Neural cell (in vitro differentiated cells): Measurements from ENCODE around the gene APH1B. TPM values are rescaled to one million over a fixed set of nuclear protein-coding genes. Genes with fewer than 3 reads are reported as not detected.

Experiments
- H2AFZ ChIP-seq: fragments of 200-600, 300-800 bp; sonication (generic), shearing (Covaris generic); 2 replicates; pipeline ENCODE4 v1.6.0; 2014; ENCODE audit warnings: low read depth, mild to moderate bottlenecking, antibody characterized with exemption, low read length, moderate library complexity
- H3F3A ChIP-seq: fragments of 200-600 bp; shearing (Covaris generic); 2 replicates; pipeline ENCODE4 v1.6.1; 2016; ENCODE audit warnings: mild to moderate bottlenecking, moderate library complexity, mixed read lengths, antibody characterized with exemption, low read length; ENCODE audit not compliant: insufficient read depth, poor library complexity, severe bottlenecking
- H3K27ac ChIP-seq: fragments of 200-600, 300-800 bp; sonication (generic), shearing (Covaris generic); 2 replicates; pipeline ENCODE4 v1.5.1; 2014; ENCODE audit warnings: mild to moderate bottlenecking, low read length, moderate library complexity
- H3K27me3 ChIP-seq: fragments of 300-800, 200-600 bp; sonication (generic), shearing (Covaris generic); 2 replicates; pipeline ENCODE4 v1.6.0; 2014; ENCODE audit warnings: mild to moderate bottlenecking, low read depth, low read length, moderate library complexity; ENCODE audit not compliant: insufficient read depth
- H3K36me3 ChIP-seq: fragments of 300-800, 200-600 bp; sonication (generic), shearing (Covaris generic); 2 replicates; pipeline ENCODE4 v1.5.1; 2014; ENCODE audit warnings: mild to moderate bottlenecking, antibody characterized with exemption, low read length, moderate library complexity; ENCODE audit not compliant: insufficient read depth
- H3K4me2 ChIP-seq: fragments of 300-800, 200-600 bp; sonication (generic), shearing (Covaris generic); 2 replicates; pipeline ENCODE4 v1.6.0; 2014; ENCODE audit warnings: mild to moderate bottlenecking, low read length
- H3K4me3 ChIP-seq: fragments of 300-800, 200-600 bp; sonication (generic), shearing (Covaris generic); 2 replicates; pipeline ENCODE4 v1.5.1; 2014; ENCODE audit warnings: mild to moderate bottlenecking, low read length, moderate library complexity
- H3K79me2 ChIP-seq: fragments of 200-600 bp; shearing (Covaris generic); replicated peaks from 2 replicates; pipeline ENCODE4 v1.6.0; 2014; ENCODE audit warnings: mild to moderate bottlenecking, low read length, moderate library complexity; ENCODE audit not compliant: insufficient read depth
- H3K9ac ChIP-seq: fragments of 300-800, 200-600 bp; sonication (generic), shearing (Covaris generic); 2 replicates; pipeline ENCODE4 v1.6.1; 2016; ENCODE audit warnings: mild to moderate bottlenecking, low read length, mixed read lengths
- H3K9me2 ChIP-seq: fragments of 200-600 bp; shearing (Covaris generic); 2 replicates; pipeline ENCODE4 v1.6.1; 2016; ENCODE audit warnings: mild to moderate bottlenecking, low read length, mixed read lengths; ENCODE audit not compliant: insufficient read depth
- H3K9me3 ChIP-seq: fragments of 200-600, 300-800 bp; sonication (generic), shearing (Covaris generic); 2 replicates; pipeline ENCODE4 v1.6.1; 2016; ENCODE audit warnings: mild to moderate bottlenecking, mixed run types, low read length, moderate library complexity, mixed read lengths
- H4K20me1 ChIP-seq: fragments of 200-600 bp; shearing (Covaris generic); 2 replicates; pipeline ENCODE4 v1.6.1; 2016; ENCODE audit warnings: mild to moderate bottlenecking, mixed run types; ENCODE audit not compliant: insufficient read depth
- EP300 ChIP-seq: fragments of 450-650 bp; conservative IDR thresholded peaks from 2 replicates; pipeline ENCODE4 v1.6.1; 2014; ENCODE audit warnings: antibody characterized with exemption, mild to moderate bottlenecking, moderate library complexity; ENCODE audit not compliant: poor library complexity, severe bottlenecking
- EZH2 ChIP-seq: fragments of 200-600, 300-800 bp; shearing (Covaris generic), sonication (generic); IDR thresholded peaks from 2 replicates; pipeline ENCODE4 v1.6.1; 2014; ENCODE audit warnings: antibody characterized with exemption, low read length, borderline replicate concordance, mild to moderate bottlenecking; ENCODE audit not compliant: insufficient read depth, poor library complexity, severe bottlenecking
- MXI1 ChIP-seq: fragments of 450-650 bp; conservative IDR thresholded peaks from 2 replicates; pipeline ENCODE4 v1.6.1; 2014; ENCODE audit warnings: antibody characterized with exemption, mild to moderate bottlenecking; ENCODE audit not compliant: poor library complexity, severe bottlenecking
- POLR2AphosphoS5 ChIP-seq: IDR thresholded peaks from 2 replicates; pipeline ENCODE4 v1.6.1; 2012
- RAD21 ChIP-seq: fragments of 450-650 bp; conservative IDR thresholded peaks from 2 replicates; pipeline ENCODE4 v1.6.1; 2014; ENCODE audit warnings: antibody characterized with exemption, mild to moderate bottlenecking, moderate library complexity
- SMC3 ChIP-seq: fragments of 450-650 bp; conservative IDR thresholded peaks from 2 replicates; pipeline ENCODE4 v1.6.1; 2014; ENCODE audit warnings: antibody characterized with exemption, mild to moderate bottlenecking, moderate library complexity; ENCODE audit not compliant: poor library complexity
- TAF1 ChIP-seq: IDR thresholded peaks from 2 replicates; pipeline ENCODE4 v1.6.1; 2012; ENCODE audit warnings: low read depth
- polyA plus RNA-seq: library from polyadenylated mRNA; depleted of rRNA; stranded (reverse); fragments of >200 nt; gene quantifications from 2 replicates; pipeline ENCODE4 v1.2.3, GENCODE V29; 2014
- TF ChIP-seq, protein P1 (sequence below): fragments of 450-650 bp; IDR thresholded peaks from 2 replicates; pipeline ENCODE4 v1.5.1; 2014; ENCODE audit warnings: antibody characterized with exemption, mild to moderate bottlenecking, moderate library complexity; ENCODE audit not compliant: poor library complexity, severe bottlenecking
- TF ChIP-seq, protein P2 (sequence below): IDR thresholded peaks from 2 replicates; pipeline ENCODE4 v1.6.1; 2012; ENCODE audit warnings: borderline replicate concordance

APH1B gene
- polyA plus RNA-seq, 1 donor from 2014 or later, result 14.6 TPM

DNA sequence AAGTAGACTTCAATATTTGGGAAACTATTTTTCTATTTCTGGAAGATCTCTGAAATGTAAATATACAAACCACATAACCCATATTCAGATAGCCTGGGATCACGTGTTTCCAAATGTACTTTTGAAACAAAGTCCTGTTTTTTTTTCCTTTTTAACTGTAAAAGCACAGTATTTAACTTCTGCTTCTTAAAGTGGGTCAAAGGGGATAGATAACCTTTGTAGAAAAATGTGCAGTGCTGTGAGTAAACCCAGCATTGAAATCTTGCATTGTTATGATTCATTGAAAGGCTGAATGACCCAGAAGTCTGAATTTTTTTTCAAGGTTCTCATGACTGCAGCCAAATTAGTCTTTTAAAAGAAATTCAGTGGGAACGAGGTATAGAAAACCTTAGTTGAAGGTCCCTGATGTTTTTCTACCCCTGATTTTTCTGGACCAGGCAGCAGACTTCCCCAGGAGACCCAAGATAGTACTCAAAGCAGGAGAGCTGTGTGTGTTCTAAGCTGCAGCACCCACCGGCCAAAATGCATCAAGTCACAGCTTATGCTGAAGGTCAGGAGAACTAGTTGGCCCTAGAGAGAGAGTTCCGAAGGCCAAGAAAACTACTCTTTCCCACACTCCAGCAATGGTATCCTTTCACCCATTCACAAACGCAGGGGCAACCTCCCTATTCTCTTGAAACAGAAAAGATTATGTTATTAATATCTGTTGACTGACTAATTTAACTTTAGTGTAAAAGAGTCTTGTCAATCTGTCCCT, 43.6 kb upstream of the APH1B start:
- H3K79me2 ChIP-seq, result peaks cover 77% of the 10 kb centered on the region
- H3K4me2 ChIP-seq, result no peak overlapping the region
- H3K36me3 ChIP-seq, result no peaks in the 10 kb centered on the region
- no peaks in the 10 kb centered on the region for H3K27me3 ChIP-seq
- H3K9ac ChIP-seq, result no peak overlapping the region
- H3K9me2 ChIP-seq, result no peaks in the 10 kb centered on the region
- no peaks in the 10 kb centered on the region for H3F3A ChIP-seq
- no peak overlapping the region for H3K27ac ChIP-seq
- no peaks in the 10 kb centered on the region for H4K20me1 ChIP-seq
- no peaks in the 10 kb centered on the region for H3K9me3 ChIP-seq
- no peak for TF ChIP-seq EZH2
- no peak for TF ChIP-seq EP300
- TF ChIP-seq SMC3, result no peak
- TF ChIP-seq POLR2AphosphoS5, result no peak
- TF ChIP-seq TAF1, result no peak
- TF ChIP-seq MXI1, result no peak
- TF ChIP-seq, protein P1, sequence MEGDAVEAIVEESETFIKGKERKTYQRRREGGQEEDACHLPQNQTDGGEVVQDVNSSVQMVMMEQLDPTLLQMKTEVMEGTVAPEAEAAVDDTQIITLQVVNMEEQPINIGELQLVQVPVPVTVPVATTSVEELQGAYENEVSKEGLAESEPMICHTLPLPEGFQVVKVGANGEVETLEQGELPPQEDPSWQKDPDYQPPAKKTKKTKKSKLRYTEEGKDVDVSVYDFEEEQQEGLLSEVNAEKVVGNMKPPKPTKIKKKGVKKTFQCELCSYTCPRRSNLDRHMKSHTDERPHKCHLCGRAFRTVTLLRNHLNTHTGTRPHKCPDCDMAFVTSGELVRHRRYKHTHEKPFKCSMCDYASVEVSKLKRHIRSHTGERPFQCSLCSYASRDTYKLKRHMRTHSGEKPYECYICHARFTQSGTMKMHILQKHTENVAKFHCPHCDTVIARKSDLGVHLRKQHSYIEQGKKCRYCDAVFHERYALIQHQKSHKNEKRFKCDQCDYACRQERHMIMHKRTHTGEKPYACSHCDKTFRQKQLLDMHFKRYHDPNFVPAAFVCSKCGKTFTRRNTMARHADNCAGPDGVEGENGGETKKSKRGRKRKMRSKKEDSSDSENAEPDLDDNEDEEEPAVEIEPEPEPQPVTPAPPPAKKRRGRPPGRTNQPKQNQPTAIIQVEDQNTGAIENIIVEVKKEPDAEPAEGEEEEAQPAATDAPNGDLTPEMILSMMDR, result no peak
- no peak for TF ChIP-seq RAD21
- TF ChIP-seq, protein P2, sequence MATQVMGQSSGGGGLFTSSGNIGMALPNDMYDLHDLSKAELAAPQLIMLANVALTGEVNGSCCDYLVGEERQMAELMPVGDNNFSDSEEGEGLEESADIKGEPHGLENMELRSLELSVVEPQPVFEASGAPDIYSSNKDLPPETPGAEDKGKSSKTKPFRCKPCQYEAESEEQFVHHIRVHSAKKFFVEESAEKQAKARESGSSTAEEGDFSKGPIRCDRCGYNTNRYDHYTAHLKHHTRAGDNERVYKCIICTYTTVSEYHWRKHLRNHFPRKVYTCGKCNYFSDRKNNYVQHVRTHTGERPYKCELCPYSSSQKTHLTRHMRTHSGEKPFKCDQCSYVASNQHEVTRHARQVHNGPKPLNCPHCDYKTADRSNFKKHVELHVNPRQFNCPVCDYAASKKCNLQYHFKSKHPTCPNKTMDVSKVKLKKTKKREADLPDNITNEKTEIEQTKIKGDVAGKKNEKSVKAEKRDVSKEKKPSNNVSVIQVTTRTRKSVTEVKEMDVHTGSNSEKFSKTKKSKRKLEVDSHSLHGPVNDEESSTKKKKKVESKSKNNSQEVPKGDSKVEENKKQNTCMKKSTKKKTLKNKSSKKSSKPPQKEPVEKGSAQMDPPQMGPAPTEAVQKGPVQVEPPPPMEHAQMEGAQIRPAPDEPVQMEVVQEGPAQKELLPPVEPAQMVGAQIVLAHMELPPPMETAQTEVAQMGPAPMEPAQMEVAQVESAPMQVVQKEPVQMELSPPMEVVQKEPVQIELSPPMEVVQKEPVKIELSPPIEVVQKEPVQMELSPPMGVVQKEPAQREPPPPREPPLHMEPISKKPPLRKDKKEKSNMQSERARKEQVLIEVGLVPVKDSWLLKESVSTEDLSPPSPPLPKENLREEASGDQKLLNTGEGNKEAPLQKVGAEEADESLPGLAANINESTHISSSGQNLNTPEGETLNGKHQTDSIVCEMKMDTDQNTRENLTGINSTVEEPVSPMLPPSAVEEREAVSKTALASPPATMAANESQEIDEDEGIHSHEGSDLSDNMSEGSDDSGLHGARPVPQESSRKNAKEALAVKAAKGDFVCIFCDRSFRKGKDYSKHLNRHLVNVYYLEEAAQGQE, result no peak
- H3K4me3 ChIP-seq, result no peak overlapping the region
- H2AFZ ChIP-seq, result no peak overlapping the region

- Histone ChIP-seq H3K79me2 (peaks cover 80% of the 10 kb centered on the region), H3K36me3 (no peaks in the 10 kb centered on the region), H4K20me1 (no peaks in the 10 kb centered on the region), H3K27ac (no peak overlapping the region), H2AFZ (no peak overlapping the region), H3K4me2 (no peak overlapping the region), H3K9ac (no peak overlapping the region), H3K4me3 (no peak overlapping the region), H3K9me3 (no peaks in the 10 kb centered on the region), H3F3A (no peaks in the 10 kb centered on the region), H3K9me2 (no peaks in the 10 kb centered on the region), H3K27me3 (no peaks in the 10 kb centered on the region)
- TF ChIP-seq TAF1, result no peak
- no peak for TF ChIP-seq MXI1
These were observed 42.9 kb upstream of the APH1B start for GRCh38 chr15:63234451-63234870.
